Erythroblast (primary cell): ENCODE results near the gene C1orf52.

Experiments used
- GATA1 ChIP-seq: IDR thresholded peaks from 2 replicates; pipeline ENCODE4 v1.6.1; 2011; ENCODE audit warnings: low read depth, mild to moderate bottlenecking, control low read depth, low read length, moderate library complexity
- POLR2A ChIP-seq: IDR thresholded peaks from 2 replicates; pipeline ENCODE4 v1.6.1; 2011; ENCODE audit warnings: mild to moderate bottlenecking, low read length

DNA sequence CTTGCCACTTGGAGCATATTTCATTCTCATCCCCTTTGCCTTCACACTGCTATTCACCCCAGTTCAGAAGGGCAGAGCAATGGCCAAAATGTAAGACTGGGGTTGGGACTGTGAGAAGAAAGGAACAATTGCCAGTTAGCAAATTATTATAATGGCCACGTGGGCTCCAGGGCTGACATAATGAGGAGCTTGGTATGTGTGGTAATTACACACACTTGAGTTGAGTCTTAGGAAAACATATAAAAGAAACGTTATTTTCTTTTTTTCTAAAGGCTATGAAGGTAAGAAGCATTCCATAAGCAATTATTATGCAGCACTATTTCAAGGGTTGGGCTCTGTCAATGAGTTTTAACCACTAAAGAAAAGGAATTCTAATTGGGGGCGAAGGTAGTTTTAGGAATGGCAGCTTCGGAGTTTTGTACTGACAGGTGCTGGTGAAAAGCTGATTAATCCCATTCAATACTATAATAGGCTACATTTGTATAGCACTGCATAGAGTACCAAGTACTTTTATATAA lies 49.4 kb upstream of the C1orf52 start:
- TF ChIP-seq POLR2A: no peak
- no peak for TF ChIP-seq GATA1
